M059J (cell line): ENCODE data around the gene BICDL2. TPM values are rescaled to one million over a fixed set of nuclear protein-coding genes. Genes with fewer than 3 reads are reported as not detected.
A peak's percentile ranks its signal among the peaks of the same experiment; 100 is the strongest.

ENCODE experiments used
- DNase-seq: peaks from one replicate; pipeline ENCODE4 v3.0.0-alpha.2; 2012; ENCODE audit warnings: low read depth
- total RNA-seq: library from RNA; depleted of rRNA; stranded (reverse); fragments of >200 nt; shearing (Covaris generic); gene quantifications from 2 replicates; pipeline ENCODE4 v1.2.3, GENCODE V29; 2014

BICDL2 gene
- total RNA-seq, 1 experiment from 2014 or later = not detected

DNA sequence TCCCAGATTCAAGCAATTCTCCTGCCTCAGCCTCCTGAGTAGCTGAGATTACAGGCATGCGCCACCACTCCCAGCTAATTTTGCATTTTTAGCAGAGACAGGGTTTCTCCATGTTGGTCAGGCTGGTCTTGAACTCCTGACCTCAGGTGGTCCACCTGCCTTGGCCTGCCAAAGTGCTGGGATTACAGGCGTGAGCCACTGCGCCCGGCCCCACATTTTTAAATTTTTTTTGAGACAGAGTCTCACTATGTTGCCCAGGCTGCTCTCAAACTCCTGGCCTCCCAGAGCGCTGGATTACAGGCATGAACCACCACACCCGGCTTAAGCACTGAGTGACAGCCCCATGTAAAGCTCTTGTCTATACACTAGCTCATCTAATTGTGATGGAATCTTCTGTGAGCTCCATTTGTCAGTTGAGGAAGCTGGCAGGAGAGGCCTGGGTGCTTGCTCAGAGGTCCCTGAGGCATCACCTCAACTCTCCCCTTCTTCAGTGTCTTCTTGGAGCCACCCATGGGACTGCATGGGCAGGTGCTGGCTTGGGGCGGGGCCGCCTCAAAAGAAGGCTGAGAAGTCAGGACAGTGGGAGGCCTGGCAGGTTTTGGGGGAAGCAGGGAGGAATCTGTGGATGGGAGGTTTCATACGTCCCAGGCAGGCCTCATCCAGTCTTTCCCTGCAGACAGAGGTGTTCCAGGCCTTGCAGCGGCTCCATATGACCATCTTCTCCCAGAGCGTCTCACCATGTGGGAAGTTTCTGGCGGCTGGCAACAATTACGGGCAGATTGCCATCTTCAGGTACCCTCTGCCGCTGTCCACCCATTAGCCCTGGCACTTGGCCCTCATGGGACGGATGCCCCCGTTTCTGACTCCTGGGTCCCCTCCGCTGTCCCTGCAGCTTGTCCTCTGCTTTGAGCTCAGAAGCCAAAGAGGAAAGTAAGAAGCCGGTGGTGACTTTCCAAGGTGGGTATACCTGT, 11.4 kb downstream of the BICDL2 start:
- no peak for DNase-seq

GRCh38 chr16:3023669-3024478, 12.9 kb downstream of the BICDL2 start, which contains the start of the genes HCFC1R1 and THOC6:
Gene HCFC1R1, minus strand, starts transcription at chr16:3023942. Its CDS starts 1 bp downstream, at chr16:3023941.
Gene THOC6, plus strand, starts transcription at chr16:3024035. Its CDS starts 292 bp downstream, at chr16:3024327.
- peak; percentile 98 for DNase-seq

DNA sequence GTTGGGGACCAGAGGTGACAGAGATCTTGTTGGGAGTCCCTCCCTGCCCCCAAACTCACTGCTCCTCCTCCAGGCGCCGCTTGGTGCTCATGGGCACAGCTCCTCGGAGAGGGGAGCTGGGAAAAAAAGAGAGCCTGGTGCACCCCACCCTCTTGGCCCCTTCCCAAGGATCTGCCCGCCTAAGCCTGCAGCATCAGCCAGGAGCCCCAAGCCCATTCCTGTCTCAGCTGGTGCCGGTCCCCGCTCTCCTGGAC, 13.4 kb downstream of the BICDL2 start:
- DNase-seq = peak; percentile 96

- no peak for DNase-seq
Observed at GRCh38 chr16:3022684-3023414, 13.9 kb downstream of the BICDL2 start.

GRCh38 chr16:3022208-3022683, 14.5 kb downstream of the BICDL2 start:
- DNase-seq = peak; percentile 96

- DNase-seq = peak; percentile 99
Observed at GRCh38 chr16:3021449-3022207, 15.1 kb downstream of the BICDL2 start.

DNA sequence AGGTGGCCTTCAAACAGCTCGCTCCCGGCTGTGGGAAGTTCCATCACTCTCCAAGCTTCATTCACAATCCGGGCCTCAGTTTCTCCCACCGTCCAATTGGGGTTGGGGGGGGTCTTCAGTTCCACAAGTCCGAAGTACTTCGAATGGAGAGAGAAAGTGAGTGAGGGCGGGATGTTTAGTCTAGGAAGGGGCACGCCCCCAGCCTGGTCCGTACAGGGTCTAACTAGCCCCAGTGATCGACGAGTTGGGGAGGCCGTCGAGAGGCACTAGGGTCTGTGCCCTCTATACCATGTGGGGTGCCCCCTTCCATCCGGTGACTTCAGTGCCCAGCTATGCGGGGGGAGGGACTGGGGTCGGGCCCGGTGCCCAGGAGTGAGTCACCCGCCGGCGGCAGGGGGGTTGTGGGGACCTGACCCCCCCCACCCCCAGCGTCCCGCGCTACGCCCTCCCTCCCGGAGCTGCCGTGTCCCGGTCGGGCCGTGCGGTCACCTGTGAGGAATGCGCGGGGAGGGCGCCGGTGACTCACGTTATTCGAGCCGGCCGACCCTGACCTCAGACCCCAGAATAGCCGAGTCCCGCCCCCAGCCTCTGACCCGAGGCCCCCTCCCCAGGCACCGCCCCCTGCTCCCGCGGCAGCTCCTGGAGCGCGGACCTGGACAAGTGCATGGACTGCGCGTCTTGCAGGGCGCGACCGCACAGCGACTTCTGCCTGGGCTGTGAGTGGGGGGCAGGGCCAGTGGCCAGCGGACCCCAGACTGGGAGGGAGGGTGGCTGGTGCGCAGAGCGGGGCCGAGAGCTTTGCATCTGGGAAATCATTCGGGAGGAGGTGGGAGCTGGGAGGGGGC, 15.9 kb downstream of the BICDL2 start:
- DNase-seq = peak; percentile 91

GRCh38 chr16:3020247-3020603, 16.5 kb downstream of the BICDL2 start, which contains the start of gene TNFRSF12A:
Gene TNFRSF12A, plus strand, starts transcription at chr16:3020368. Its CDS starts 30 bp downstream, at chr16:3020398.
- peak; percentile 79 for DNase-seq

- DNase-seq = no peak
Observed at GRCh38 chr16:3019594-3020246, 17.0 kb downstream of the BICDL2 start.

GRCh38 chr16:3017794-3018506, 18.8 kb downstream of the BICDL2 start, which contains the start of gene CLDN6:
Gene CLDN6, minus strand, starts transcription at chr16:3018183. Its CDS starts 2,162 bp downstream, at chr16:3016021.
- no peak for DNase-seq

DNA sequence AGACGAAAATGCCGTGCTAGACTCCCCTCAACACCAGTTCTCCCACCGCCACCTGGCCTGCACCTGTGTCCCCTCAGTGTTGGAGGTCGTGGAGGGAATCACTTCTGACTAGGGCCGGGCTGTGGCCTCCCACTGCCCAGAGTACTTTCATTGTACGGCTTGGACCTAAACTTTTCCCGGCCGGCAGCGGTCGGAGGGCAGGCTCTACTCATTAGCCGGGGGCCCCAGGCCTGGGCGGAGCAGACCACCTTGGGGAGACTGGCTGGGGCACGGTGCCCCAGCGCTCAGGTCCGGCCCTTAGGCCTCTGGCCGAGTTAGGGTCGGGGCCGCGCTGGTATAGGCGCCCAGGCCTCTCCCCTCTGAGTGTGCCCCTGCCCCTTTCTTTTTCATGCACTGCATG, 19.4 kb downstream of the BICDL2 start:
- DNase-seq = no peak

DNA sequence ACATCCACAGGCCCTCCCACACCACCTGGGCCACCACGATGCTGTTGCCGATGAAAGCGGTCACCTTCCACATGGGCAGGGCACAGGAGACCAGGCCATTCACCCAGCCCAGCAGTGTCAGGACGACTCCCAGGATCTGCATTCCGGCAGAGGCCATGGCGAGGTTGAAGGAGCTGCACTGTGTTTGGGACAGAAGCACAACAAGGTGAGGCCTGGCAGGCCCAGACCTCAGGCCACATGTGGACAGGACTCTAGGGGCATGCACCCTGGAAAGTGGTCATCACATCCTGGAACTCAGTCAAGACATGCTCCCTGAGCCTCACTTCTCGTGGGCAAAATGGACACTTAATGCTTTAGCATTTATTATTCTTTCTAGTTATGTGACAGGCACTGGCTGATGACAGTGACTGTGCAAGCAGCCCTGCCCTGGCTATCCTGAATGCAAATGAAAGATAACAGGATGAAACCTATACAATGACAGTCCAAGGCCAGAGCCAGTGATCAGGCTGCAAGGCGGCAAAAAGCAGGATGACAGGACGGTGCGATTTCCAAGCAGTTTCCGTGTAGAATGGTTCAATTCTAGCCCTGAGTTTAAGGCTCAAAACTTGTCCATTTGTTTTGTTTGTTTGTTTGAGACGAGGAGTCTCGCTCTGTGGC, 20.8 kb downstream of the BICDL2 start:
- DNase-seq = no peak

DNA sequence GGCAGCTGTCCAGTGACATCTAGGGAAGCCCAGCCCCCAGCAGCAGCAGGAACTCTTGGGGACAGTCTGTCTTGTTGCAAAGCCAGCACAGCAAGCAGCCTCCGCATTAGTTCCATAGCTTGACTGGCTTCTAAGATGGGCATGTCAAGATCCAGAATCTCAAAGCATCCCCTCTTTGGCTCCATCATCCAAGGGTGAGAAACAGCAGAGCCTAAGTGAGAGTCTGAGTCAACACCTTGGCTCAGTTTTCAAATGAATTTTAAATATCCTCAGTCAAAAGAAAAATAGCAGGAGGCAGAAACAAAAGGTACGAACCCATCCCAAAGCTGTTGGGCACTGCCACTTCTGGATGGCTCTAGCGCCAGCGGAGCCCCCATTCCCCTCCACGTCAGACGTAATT, 21.8 kb downstream of the BICDL2 start:
- no peak for DNase-seq

DNA sequence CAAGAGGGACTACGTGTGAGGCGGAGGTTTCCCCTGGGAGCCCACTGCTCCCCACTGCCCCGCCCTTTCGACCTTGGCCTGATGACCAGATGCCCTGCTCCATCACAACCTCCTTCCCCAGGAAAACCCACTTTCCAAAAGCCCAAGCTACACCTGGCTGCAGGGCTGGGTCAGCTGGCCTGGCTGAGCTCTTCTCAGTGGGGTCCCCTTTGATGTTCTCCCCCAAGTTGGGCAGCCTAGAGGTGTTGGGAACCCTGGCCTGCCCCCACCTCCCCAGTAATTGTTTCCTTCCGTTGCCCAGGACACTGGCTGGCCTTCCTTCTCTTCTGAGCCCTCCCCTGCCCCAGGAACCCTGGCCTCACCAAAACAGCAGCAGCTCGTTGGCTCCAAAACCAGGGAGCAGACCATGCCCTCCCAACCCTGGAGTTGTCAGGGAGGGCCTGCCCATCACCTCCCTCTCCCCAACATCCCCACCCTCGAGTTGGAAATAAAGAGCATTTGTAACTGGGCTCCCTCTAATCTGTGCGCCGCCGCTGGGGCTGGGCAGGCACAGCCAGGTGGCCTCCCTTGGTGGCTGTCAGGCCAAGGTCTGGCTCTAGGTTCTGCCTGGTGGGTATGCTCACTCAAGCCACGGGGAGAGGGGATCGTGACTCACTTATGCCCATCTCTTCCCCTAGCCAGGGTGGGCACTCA, 22.6 kb downstream of the BICDL2 start:
- DNase-seq = no peak

DNA sequence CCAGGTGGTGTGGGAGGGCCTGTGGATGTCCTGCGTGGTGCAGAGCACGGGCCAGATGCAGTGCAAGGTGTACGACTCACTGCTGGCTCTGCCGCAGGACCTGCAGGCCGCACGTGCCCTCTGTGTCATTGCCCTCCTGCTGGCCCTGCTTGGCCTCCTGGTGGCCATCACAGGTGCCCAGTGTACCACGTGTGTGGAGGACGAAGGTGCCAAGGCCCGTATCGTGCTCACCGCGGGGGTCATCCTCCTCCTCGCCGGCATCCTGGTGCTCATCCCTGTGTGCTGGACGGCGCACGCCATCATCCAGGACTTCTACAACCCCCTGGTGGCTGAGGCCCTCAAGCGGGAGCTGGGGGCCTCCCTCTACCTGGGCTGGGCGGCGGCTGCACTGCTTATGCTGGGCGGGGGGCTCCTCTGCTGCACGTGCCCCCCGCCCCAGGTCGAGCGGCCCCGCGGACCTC, 23.2 kb downstream of the BICDL2 start:
- peak; percentile 38 for DNase-seq

GRCh38 chr16:3012828-3013420, 23.8 kb downstream of the BICDL2 start, which contains the start of gene CLDN9:
Gene CLDN9, plus strand, starts transcription at chr16:3012923. Its CDS starts 440 bp downstream, at chr16:3013363.
- DNase-seq = peak; percentile 29

- no peak for DNase-seq
Observed at GRCh38 chr16:3012246-3012645, 24.5 kb downstream of the BICDL2 start.
